Kidney epithelial cell (primary cell): ENCODE data around the gene RND3. TPM values are rescaled to one million over a fixed set of nuclear protein-coding genes. Genes with fewer than 3 reads are reported as not detected.

Source experiments
- DNase-seq: peaks from one replicate; pipeline ENCODE4 v3.0.0-alpha.2; 2010; ENCODE audit warnings: low read depth
- H3K27me3 ChIP-seq: 2 replicates; pipeline ENCODE4 v1.6.0; 2011; ENCODE audit warnings: low read length; ENCODE audit not compliant: control insufficient read depth, insufficient read depth
- H3K36me3 ChIP-seq: 2 replicates; pipeline ENCODE4 v1.5.1; 2011; ENCODE audit warnings: low read length; ENCODE audit not compliant: control insufficient read depth, insufficient read depth
- H3K4me3 ChIP-seq: 2 replicates; pipeline ENCODE4 v1.5.1; 2011; ENCODE audit warnings: low read depth, mild to moderate bottlenecking, control low read depth, low read length
- total RNA-seq: library from RNA; depleted of rRNA; stranded (reverse); fragments of >200 nt; gene quantifications from 2 replicates; pipeline ENCODE4 v1.2.3, GENCODE V29; 2015
- TF ChIP-seq, protein P1 (sequence below): IDR thresholded peaks from 2 replicates; pipeline ENCODE4 v1.5.1; 2011; ENCODE audit warnings: mild to moderate bottlenecking, moderate library complexity, low read length, control low read depth, inconsistent platforms; ENCODE audit not compliant: insufficient read depth, poor library complexity, severe bottlenecking

RND3 gene
- total RNA-seq, 1 donor from 2014 or later = 259 TPM

DNA sequence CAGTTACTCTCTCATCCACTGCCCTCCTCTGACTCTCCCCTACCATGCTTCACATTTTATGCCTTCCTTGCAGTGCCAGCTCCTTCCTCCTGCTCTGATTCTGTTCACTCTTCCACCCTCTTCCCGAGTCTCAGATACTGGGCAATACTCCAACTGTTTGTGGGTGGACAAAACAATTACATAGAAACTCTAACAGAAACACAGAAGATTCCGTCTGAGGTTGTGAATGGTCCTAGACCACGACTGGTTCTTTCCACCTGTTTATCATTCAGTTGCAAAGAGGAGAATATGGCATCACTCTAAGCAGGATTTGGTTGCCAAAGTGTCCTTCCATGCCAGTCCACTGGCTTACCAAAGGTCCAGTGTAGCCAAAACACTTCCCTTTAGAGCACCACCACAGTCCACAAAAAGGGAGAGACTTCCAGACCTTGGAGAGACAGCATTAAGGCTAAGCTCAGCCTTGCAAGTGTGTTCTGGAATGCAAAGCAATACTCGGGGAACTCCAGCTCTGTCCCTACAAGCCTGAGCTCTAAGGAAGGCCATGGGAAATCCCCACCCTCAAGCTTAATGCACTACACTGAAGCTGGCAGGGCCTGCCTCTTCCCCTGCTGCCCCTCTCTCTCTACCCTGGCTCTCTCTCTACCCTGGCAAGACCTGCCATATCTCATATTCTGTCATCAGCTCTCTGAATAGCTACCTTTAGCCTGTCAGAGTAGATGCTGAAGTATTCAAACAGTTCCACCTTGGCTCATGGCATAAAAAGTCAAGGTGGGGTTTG, 33.6 kb upstream of the RND3 start:
- Histone ChIP-seq H3K27me3 (no peaks in the 10 kb centered on the region), H3K36me3 (no peaks in the 10 kb centered on the region), H3K4me3 (no peak overlapping the region)
- peak; percentile 49 for DNase-seq
- TF ChIP-seq, protein P1, sequence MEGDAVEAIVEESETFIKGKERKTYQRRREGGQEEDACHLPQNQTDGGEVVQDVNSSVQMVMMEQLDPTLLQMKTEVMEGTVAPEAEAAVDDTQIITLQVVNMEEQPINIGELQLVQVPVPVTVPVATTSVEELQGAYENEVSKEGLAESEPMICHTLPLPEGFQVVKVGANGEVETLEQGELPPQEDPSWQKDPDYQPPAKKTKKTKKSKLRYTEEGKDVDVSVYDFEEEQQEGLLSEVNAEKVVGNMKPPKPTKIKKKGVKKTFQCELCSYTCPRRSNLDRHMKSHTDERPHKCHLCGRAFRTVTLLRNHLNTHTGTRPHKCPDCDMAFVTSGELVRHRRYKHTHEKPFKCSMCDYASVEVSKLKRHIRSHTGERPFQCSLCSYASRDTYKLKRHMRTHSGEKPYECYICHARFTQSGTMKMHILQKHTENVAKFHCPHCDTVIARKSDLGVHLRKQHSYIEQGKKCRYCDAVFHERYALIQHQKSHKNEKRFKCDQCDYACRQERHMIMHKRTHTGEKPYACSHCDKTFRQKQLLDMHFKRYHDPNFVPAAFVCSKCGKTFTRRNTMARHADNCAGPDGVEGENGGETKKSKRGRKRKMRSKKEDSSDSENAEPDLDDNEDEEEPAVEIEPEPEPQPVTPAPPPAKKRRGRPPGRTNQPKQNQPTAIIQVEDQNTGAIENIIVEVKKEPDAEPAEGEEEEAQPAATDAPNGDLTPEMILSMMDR = no peak

DNA sequence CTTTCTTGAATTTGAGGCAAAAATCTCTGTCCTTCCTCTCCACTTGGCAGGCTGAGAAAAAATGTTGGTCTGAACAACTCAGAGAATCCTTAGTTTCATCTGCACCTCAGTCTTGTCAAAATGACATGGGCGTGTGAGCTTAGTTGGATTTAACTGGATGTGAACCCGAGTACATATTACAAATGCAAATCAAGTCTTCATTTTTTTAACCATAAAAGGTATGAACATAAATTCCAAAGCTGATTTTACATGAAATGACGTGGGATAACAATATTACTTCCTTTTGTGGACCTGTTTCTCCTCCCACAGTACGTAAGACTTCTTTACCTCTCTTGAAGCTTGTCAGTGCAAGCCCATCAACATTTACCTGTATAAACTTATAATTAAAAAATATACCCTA, 32.6 kb upstream of the RND3 start:
- DNase-seq = no peak
- Histone ChIP-seq H3K4me3 (no peak overlapping the region), H3K36me3 (no peaks in the 10 kb centered on the region), H3K27me3 (no peaks in the 10 kb centered on the region)
- TF ChIP-seq, protein P1 = no peak

DNA sequence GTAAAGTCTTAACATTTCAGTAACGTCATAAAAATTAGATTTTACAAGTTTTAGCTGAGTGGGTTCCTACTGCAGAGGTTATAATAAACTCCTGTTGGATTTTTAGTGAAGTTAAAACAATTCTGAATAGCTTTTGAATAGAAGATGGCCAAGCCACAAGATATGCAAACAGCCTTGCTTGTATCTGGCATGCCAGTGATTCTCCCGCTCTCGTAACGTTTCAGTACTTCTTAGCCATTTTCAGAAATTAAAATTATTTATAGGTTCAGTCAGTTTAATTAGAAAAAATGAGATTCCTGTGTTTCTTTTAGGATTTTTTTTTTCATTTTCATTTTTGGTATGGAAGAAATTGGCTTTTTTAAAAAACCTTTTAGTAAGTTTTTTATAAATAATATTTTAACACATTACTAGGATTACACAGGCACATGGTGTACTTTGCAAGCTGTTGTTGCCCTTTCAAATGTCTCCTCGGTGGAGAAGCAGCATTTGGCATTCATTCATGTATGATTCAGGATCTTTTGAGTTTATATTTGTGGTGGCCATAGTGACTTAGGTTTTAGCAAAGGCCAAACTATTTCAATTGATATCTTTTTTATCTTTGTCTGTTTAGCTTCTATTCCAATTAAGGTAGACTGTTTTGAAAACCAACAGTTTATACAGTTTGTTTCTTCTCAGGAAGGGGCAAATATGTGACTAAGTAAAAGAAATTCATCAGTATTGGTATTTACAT, 30.6 kb upstream of the RND3 start:
- Histone ChIP-seq H3K36me3 (no peaks in the 10 kb centered on the region), H3K27me3 (no peaks in the 10 kb centered on the region), H3K4me3 (no peak overlapping the region)
- no peak for DNase-seq
- TF ChIP-seq, protein P1 = no peak

DNA sequence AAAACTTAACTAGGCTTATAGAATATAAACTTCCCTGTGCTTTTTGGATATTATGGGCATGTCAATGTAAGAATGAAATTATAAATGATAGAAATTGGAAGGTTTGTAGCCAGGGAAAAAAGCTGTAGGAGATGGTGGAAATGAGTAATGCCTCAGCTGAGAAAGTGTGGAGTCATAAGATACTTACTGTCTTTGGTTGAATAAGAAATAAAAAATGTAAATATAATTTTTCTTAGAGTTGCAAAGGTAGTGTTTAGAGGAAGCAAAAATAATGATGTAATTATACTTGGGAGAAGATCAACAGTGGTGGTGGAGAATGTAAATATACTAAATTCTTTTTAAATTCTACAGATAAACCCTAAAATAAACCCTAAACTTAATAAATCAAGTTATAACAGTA, 26.2 kb upstream of the RND3 start:
- no peak for DNase-seq
- H3K4me3 ChIP-seq = no peak overlapping the region
- no peaks in the 10 kb centered on the region for H3K36me3 ChIP-seq
- TF ChIP-seq, protein P1 = no peak
- H3K27me3 ChIP-seq = no peaks in the 10 kb centered on the region

DNA sequence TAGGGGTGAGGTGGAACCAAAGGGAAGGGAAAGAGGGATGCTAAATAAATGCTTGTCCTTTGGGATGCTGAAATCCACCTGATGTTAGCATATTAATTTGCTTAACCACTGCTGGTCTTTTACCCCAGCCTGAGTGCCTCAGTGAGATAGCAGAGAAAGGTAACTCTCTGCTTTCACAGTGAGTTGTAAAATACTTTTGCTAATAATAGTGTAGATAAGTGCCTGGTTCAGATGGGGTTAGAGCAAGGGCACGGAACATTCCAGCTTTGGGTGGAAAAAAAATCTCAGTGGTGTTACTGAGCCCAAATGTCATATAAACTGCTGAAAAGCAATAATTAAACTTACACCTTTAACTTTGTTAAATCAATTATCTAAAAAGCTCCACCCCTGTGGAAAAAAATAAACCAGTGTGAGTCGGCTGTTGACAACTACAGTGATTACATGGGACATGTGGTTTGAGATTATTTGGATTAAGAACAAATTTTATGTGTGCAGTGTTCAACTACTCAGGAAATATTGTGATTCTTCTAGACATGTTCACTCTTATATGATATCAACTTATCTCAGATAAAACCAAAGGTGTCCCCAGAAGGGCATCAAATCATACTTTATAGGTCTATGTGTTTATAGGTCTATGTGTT, 21.1 kb upstream of the RND3 start:
- DNase-seq = no peak
- TF ChIP-seq, protein P1 = no peak
- Histone ChIP-seq H3K4me3 (no peak overlapping the region), H3K36me3 (no peaks in the 10 kb centered on the region), H3K27me3 (no peaks in the 10 kb centered on the region)
